ENCODE results near the gene HDAC2. TPM values are rescaled to one million over a fixed set of nuclear protein-coding genes. Genes with fewer than 3 reads are reported as not detected.
A peak's percentile ranks its signal among the peaks of the same experiment; 100 is the strongest.
"Not testable (repeated sequence)": the region's sequence is repeated elsewhere in the genome, so short reads cannot be mapped to it uniquely, and the experiment has no call there.

HDAC2 gene
- total RNA-seq, 1 experiment from 2014 or later = 87.3 TPM

DNA sequence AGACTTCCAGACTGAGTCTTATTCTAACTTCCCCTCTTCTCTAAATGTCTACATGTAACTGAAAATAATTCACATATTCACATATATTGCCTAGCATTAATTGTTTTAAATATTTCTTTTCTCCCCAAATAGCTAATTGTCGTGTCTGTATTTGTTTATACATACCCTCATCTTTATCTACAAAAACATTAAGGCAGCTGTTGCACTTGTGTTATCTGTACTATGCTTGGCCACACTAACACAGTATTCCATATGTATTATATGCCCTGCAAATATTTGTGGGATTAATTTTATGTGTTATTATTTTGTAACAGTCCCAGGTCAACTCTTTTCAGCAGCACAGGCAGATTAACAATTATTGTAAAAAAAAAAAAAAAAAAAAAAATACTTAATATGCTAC lies 11.7 kb downstream of the HDAC2 start:
- H3K27ac ChIP-seq = no peak overlapping the region
- H3K4me1 ChIP-seq (replicated peaks) = no peaks in the 10 kb centered on the region
- no peaks in the 10 kb centered on the region for H3K27me3 ChIP-seq (replicated peaks)
- H3K4me3 ChIP-seq = no peak overlapping the region
- H3K36me3 ChIP-seq = peaks cover 42% of the 10 kb centered on the region
- DNase-seq (ENCODE audit: low read depth in 1 of 2, low spot score in 2 of 2) = no peak
- no peaks in the 10 kb centered on the region for H3K9me3 ChIP-seq (replicated peaks)

DNA sequence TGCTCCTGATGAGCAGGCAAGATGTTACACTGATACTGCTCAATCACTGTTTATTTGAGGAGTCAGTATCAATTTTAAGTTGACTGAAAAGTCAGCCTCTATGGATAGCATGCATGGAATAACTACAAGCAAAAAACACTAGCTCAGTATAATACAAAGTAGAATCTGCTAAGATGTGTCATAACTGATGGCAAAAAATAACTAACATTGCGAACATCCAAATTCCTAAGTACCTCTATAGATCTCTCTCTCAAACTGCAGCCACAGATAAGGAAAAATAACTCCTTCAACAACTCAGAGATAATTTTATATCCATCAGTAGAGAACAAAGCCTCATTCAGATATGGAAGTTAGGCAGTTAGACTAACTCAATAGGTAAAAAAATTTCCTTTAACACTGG lies 16.3 kb downstream of the HDAC2 start:
- DNase-seq (ENCODE audit: low read depth in 1 of 2, low spot score in 2 of 2) = no peak
- H3K9me3 ChIP-seq (replicated peaks) = no peaks in the 10 kb centered on the region
- no peaks in the 10 kb centered on the region for H3K27me3 ChIP-seq (replicated peaks)
- H3K4me1 ChIP-seq (replicated peaks) = peaks cover 10% of the 10 kb centered on the region
- H3K27ac ChIP-seq = no peak overlapping the region
- no peak overlapping the region for H3K4me3 ChIP-seq
- H3K36me3 ChIP-seq = peaks cover 70% of the 10 kb centered on the region

DNA sequence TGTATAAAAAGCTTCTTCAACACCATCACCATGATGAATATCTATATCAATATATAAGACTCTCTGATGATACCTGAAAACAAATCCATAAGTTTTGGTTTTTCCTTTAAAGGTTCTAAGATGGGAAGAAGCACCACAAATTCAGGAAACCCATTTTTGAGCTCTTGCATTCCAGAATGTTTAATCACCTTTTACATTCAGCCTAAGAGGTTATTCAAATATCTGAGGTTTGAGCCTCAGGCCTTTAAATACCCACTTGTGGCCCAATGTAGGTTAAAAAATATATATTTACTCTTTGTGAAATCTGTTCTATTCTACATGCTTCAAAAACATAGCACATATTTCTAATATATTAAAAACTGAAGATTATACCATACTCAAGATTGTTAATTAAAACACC lies 17.6 kb downstream of the HDAC2 start:
- H3K9me3 ChIP-seq (replicated peaks) = no peaks in the 10 kb centered on the region
- peaks cover 10% of the 10 kb centered on the region for H3K4me1 ChIP-seq (replicated peaks)
- H3K27me3 ChIP-seq (replicated peaks) = no peaks in the 10 kb centered on the region
- DNase-seq (ENCODE audit: low read depth in 1 of 2, low spot score in 2 of 2) = peak in 1 of 2 experiments; percentile 6
- H3K27ac ChIP-seq = no peak overlapping the region
- no peak overlapping the region for H3K4me3 ChIP-seq
- peaks cover 71% of the 10 kb centered on the region for H3K36me3 ChIP-seq

DNA sequence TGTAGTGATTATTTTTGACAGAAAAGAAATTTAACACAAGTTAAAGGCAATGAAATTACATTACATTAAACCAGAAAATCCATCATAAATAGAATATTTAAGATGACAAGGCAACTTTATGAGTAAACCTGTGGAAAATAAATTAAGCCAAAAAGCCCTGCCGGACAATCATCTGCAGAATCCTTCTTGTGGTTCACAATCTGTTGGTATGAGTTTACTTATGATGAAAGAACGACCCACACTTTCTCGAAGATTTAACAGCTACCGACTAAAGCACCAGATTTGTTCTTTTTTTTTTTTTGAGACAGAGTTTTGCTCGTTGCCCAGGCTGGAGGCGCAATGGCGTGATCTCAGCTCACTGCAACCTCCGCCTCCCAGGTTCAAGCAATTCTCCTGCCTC lies 21.4 kb downstream of the HDAC2 start:
- Histone ChIP-seq H3K27me3 (replicated peaks) (no peaks in the 10 kb centered on the region), H3K9me3 (replicated peaks) (no peaks in the 10 kb centered on the region), H3K4me3 (no peak overlapping the region), H3K27ac (no peak overlapping the region), H3K4me1 (replicated peaks) (peaks cover 10% of the 10 kb centered on the region), H3K36me3 (peaks cover 57% of the 10 kb centered on the region)
- no peak for DNase-seq (ENCODE audit: low read depth in 1 of 2, low spot score in 2 of 2)

DNA sequence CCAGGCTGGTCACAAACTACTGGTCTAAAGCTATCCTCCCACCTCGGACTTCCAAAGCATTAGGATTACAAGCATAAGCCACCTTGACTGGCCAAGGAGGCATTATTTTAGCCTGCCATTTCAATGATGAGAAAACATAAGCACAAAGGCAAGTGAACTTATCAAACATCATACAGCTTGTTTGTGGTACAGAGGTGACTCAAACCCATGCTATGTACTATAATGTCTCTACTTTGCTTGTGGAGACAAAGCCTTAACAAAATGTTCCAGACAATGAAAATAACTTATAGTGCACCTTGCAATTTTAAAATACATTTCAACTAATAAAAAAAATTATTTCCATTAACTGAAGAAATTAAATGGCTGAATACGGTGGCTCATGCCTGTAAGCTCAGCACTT lies 26.2 kb downstream of the HDAC2 start:
- no peak for DNase-seq (ENCODE audit: low read depth in 1 of 2, low spot score in 2 of 2)
- Histone ChIP-seq H3K27ac (no peak overlapping the region), H3K4me1 (replicated peaks) (no peaks in the 10 kb centered on the region), H3K4me3 (no peak overlapping the region), H3K9me3 (replicated peaks) (no peaks in the 10 kb centered on the region), H3K27me3 (replicated peaks) (no peaks in the 10 kb centered on the region), H3K36me3 (peaks cover 74% of the 10 kb centered on the region)

DNA sequence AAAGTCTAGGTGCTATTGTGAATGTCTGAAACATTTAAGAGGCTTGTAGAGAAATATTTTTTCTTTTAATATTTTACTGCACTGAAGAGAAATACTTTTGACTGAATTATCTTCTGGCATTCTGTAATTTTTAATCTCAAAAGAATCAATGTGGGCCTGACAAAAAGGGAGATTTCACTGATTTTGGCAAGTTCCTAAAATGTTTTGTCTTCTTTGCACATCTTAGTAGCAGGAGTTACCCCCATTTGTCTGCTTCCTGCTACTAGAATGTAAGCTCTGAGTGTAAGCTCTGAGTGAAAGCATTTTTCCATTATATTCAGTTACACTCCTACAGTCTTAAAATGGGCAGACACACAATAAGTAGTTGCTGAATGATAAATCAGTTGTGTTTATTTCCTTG lies 31.1 kb downstream of the HDAC2 start:
- no peak overlapping the region for H3K4me3 ChIP-seq
- no peaks in the 10 kb centered on the region for H3K27me3 ChIP-seq (replicated peaks)
- H3K9me3 ChIP-seq (replicated peaks) = no peaks in the 10 kb centered on the region
- H3K27ac ChIP-seq = no peak overlapping the region
- DNase-seq (ENCODE audit: low read depth in 1 of 2, low spot score in 2 of 2) = no peak
- peaks cover 61% of the 10 kb centered on the region for H3K36me3 ChIP-seq
- no peaks in the 10 kb centered on the region for H3K4me1 ChIP-seq (replicated peaks)

DNA sequence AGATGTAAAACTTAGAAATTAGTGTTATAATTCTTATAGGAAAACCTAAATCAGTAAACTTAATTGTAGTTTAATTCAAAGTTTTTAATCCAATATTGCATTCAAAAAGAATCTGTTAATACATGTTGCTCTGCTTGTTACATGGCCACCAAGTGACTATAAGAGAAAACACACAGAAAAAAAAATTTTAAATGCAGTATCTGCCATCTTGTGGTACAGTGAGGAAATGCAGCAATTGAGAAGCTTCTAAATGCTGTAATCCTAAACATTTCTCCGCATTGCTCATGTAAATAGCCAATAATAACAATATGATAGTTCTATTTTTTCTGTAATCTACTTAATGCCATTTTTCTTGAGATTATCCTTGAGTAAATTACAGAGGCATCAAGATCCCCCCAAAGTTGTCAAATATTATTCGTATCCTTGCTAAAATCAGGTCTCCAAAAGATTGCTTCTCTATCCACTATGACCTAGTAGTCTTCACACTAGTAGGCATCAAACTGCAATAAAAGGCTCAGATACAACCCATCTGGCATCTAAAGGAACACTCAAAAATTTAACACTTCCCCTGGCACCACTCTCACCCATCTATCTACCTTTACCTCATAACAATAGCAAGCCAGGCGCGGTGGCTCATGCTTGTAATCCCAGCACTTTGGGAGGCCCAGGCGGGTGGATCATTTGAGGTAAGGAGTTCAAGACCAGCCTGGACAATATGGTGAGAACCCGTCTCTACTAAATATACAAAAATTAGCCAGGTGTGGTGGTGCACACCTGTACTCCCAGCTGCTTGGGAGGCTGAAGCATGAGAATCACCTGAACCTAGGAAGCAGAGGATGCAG lies 34.6 kb downstream of the HDAC2 start:
- peak in 1 of 2 experiments; percentile 73 for DNase-seq (ENCODE audit: low read depth in 1 of 2, low spot score in 2 of 2)
- Histone ChIP-seq H3K27ac (no peak overlapping the region), H3K36me3 (peaks cover 34% of the 10 kb centered on the region), H3K27me3 (replicated peaks) (no peaks in the 10 kb centered on the region), H3K9me3 (replicated peaks) (no peaks in the 10 kb centered on the region), H3K4me1 (replicated peaks) (no peaks in the 10 kb centered on the region), H3K4me3 (no peak overlapping the region)

DNA sequence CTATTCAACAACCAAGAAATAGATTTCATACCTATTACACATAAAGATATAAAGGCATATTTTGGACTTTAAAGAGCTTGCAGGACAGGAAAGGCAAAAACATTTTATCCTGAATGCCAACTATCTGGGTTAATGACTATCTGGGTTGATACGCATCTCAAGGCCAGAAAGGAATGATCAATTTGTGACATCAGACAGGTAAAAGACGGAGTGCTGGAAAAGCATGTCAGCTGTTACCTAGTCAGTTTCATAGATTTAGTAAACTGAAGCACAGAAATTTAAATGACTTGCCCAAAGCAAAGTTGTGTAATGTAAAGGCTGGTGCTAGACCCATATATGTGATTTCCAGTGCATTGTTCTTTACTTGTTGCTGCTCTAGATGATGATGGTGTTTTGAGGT lies 36.8 kb downstream of the HDAC2 start:
- no peaks in the 10 kb centered on the region for H3K4me1 ChIP-seq (replicated peaks)
- H3K36me3 ChIP-seq = peaks cover 11% of the 10 kb centered on the region
- H3K4me3 ChIP-seq = no peak overlapping the region
- no peak overlapping the region for H3K27ac ChIP-seq
- DNase-seq (ENCODE audit: low read depth in 1 of 2, low spot score in 2 of 2) = no peak
- H3K9me3 ChIP-seq (replicated peaks) = no peaks in the 10 kb centered on the region
- no peaks in the 10 kb centered on the region for H3K27me3 ChIP-seq (replicated peaks)

DNA sequence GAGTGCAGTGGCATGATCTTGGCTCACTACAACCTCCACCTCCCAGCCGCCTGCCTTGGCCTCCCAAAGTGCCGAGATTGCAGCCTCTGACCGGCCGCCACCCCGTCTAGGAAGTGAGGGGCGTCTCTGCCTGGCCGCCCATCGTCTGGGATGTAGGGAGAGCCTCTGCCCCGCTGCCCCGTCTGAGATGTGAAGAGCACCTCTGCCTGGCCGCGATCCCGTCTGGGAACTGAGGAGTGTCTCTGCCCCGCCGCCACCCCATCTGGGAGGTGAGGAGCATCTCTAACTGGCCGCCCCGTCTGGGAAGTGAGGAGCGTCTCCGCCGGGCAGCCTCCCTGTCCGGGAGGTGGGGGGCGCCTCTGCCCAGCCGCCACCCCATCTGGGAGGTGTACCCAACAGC lies 39.0 kb downstream of the HDAC2 start:
- H3K9me3 ChIP-seq (replicated peaks); H3K4me3 ChIP-seq; H3K4me1 ChIP-seq (replicated peaks); DNase-seq (ENCODE audit: low read depth in 1 of 2, low spot score in 2 of 2); H3K27me3 ChIP-seq (replicated peaks); H3K36me3 ChIP-seq; H3K27ac ChIP-seq: not testable (repeated sequence)

DNA sequence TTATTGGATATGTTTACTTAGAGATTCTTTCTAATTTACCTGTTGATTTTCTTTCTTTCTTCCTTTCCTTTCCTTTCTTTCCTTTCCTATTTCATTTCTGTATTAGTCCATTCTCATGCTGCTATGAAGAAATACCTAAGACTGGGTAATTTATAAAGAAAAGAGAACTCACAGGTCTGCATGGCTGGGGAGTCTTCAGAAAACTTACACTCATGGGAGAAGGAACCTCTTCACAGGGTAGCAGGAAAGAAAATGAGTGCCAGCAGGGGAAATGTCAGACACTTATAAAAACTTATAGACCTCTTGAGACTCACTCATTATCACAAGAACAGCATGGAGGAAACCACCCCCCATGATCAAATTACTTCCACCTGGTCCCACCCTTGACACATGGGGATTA lies 40.8 kb downstream of the HDAC2 start:
- H3K36me3 ChIP-seq = 0 out of 2 replicates have a peak, but pooled peaks cover 5% of the 10 kb centered on the region
- no peaks in the 10 kb centered on the region for H3K27me3 ChIP-seq (replicated peaks)
- H3K4me1 ChIP-seq (replicated peaks) = no peaks in the 10 kb centered on the region
- DNase-seq (ENCODE audit: low read depth in 1 of 2, low spot score in 2 of 2) = no peak
- no peak overlapping the region for H3K4me3 ChIP-seq
- H3K9me3 ChIP-seq (replicated peaks) = no peaks in the 10 kb centered on the region
- H3K27ac ChIP-seq = no peak overlapping the region

DNA sequence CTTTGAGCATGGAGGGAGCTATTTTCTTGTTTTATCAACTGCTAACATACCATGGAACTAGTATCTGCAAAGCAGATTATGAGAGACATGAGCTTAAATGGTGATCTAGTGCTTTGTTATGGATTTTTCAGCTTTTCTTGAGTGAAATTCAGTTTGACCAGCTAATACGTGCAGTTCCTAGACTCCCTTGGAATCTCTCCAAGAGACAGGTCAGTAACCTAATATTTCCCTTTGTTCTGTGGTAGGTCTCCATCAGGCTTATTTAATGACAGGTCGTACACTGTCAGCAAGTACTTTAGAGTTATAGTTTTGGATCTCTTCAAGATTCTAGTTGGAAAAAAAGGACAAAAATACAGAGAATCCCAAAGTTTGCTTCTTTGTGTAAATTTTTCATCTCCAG lies 43.9 kb downstream of the HDAC2 start:
- Histone ChIP-seq H3K4me1 (replicated peaks) (no peaks in the 10 kb centered on the region), H3K9me3 (replicated peaks) (no peaks in the 10 kb centered on the region), H3K27ac (no peak overlapping the region), H3K4me3 (no peak overlapping the region), H3K36me3 (no peaks in the 10 kb centered on the region), H3K27me3 (replicated peaks) (no peaks in the 10 kb centered on the region)
- DNase-seq (ENCODE audit: low read depth in 1 of 2, low spot score in 2 of 2) = no peak

DNA sequence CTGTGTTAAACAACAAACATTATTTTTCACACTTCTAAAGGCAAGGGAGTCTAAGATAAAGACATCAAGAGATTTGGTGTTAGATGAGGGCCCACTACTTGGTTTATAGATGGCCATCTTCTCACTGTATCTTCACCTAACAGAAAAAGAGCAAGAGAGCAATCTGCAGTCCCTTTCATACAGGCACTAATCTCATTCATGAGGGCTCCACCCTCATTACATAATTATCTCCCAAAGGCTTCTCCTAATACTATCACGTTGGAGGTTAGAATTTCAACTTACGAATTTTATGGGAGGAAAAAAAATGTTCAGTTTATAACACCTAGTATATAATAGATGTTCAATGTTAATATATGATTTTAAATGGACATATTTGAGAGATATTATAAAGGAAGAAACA lies 45.6 kb downstream of the HDAC2 start:
- no peak for DNase-seq (ENCODE audit: low read depth in 1 of 2, low spot score in 2 of 2)
- no peak overlapping the region for H3K27ac ChIP-seq
- no peak overlapping the region for H3K4me3 ChIP-seq

DNA sequence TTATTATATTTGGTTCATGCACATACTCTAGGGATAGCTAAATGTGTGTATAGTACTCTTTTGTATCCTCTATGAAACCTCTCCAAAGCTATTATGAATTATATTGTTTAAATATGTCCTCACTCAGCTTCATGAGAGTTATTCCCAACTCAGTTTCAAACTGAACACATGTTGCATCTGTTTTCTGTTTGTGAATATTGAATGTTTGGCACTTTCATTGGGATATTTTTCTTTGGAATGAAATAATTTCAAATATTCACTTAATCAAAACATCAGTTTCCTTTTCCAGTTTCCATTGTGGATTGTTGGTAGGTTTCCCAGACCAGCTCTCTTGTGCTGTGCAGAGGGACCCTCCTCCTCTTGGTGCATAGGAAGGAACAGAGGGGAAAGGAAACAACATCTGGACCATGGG lies 46.6 kb downstream of the HDAC2 start:
- no peak overlapping the region for H3K4me3 ChIP-seq
- no peaks in the 10 kb centered on the region for H3K9me3 ChIP-seq (replicated peaks)
- H3K36me3 ChIP-seq = no peaks in the 10 kb centered on the region
- peaks cover 15% of the 10 kb centered on the region for H3K4me1 ChIP-seq (replicated peaks)
- no peak overlapping the region for H3K27ac ChIP-seq
- no peaks in the 10 kb centered on the region for H3K27me3 ChIP-seq (replicated peaks)
- no peak for DNase-seq (ENCODE audit: low read depth in 1 of 2, low spot score in 2 of 2)

More for the DNA sequence above, 45.6 kb downstream of the HDAC2 start:
- peaks cover 12% of the 10 kb centered on the region for H3K4me1 ChIP-seq (replicated peaks)
- no peaks in the 10 kb centered on the region for H3K27me3 ChIP-seq (replicated peaks)
- no peaks in the 10 kb centered on the region for H3K36me3 ChIP-seq
- H3K9me3 ChIP-seq (replicated peaks) = no peaks in the 10 kb centered on the region

DNA sequence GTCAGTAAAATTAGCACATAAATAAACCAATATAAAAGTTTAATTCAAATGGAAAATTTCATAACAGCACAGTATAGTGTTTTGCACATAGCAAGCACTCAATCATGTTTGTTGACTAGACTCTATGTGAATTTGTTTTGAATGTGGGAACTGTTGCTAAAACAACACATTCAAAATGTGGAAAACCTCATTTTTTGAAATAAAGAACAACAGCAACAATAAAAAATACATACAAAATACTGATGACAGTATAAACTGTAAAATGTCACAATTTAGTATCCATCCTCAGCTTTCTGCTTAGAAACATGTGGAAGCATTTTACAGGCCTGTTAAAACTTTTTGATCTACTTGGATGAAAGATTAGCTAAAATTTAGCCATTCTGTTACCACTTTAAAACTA lies 47.4 kb downstream of the HDAC2 start:
- no peaks in the 10 kb centered on the region for H3K9me3 ChIP-seq (replicated peaks)
- H3K27me3 ChIP-seq (replicated peaks) = no peaks in the 10 kb centered on the region
- peaks cover 15% of the 10 kb centered on the region for H3K4me1 ChIP-seq (replicated peaks)
- no peak overlapping the region for H3K27ac ChIP-seq
- no peak for DNase-seq (ENCODE audit: low read depth in 1 of 2, low spot score in 2 of 2)
- no peak overlapping the region for H3K4me3 ChIP-seq
- H3K36me3 ChIP-seq = no peaks in the 10 kb centered on the region

Data from SJSA1 (cell line).